ENCODE data around the gene CFAP45.
"Not testable (repeated sequence)": the region's sequence is repeated elsewhere in the genome, so short reads cannot be mapped to it uniquely, and the experiment has no call there.

CFAP45 gene

GRCh38 chr1:159900755-159901360 lies 893 bp upstream of the CFAP45 start:
- DNase-seq: no peak

GRCh38 chr1:159899634-159900033 lies 331 bp downstream of the CFAP45 start:
- not testable (repeated sequence) for DNase-seq

- no peak for DNase-seq
Measured at GRCh38 chr1:159898527-159898926, 1.4 kb downstream of the CFAP45 start.

GRCh38 chr1:159897962-159898361 lies 2.0 kb downstream of the CFAP45 start:
- no peak for DNase-seq

GRCh38 chr1:159896546-159896930 lies 3.4 kb downstream of the CFAP45 start:
- DNase-seq: no peak

- no peak for DNase-seq
Measured at GRCh38 chr1:159895836-159896545, 4.0 kb downstream of the CFAP45 start.

GRCh38 chr1:159895286-159895685 lies 4.7 kb downstream of the CFAP45 start:
- DNase-seq: no peak

GRCh38 chr1:159892944-159893343 lies 7.0 kb downstream of the CFAP45 start:
- no peak for DNase-seq

- DNase-seq: peak; percentile 78
Measured at GRCh38 chr1:159891275-159892157, 8.4 kb downstream of the CFAP45 start.

- no peak for DNase-seq
Measured at GRCh38 chr1:159890390-159890789, 9.6 kb downstream of the CFAP45 start.

GRCh38 chr1:159889821-159890252 lies 10.1 kb downstream of the CFAP45 start:
- no peak for DNase-seq

- no peak for DNase-seq
Measured at GRCh38 chr1:159889202-159889601, 10.8 kb downstream of the CFAP45 start.

- no peak for DNase-seq
Measured at GRCh38 chr1:159884296-159884695, 15.7 kb downstream of the CFAP45 start.

- no peak for DNase-seq
Measured at GRCh38 chr1:159883134-159883533, 16.8 kb downstream of the CFAP45 start.

GRCh38 chr1:159882527-159882862 lies 17.5 kb downstream of the CFAP45 start:
- DNase-seq: no peak

GRCh38 chr1:159881622-159882526 lies 18.1 kb downstream of the CFAP45 start:
- peak; percentile 96 for DNase-seq

GRCh38 chr1:159880430-159880829 lies 19.5 kb downstream of the CFAP45 start:
- DNase-seq: no peak

GRCh38 chr1:159879977-159880376 lies 20.0 kb downstream of the CFAP45 start:
- DNase-seq: no peak

- DNase-seq: no peak
Measured at GRCh38 chr1:159879136-159879535, 20.8 kb downstream of the CFAP45 start.

GRCh38 chr1:159877695-159878444 lies 22.1 kb downstream of the CFAP45 start:
- no peak for DNase-seq

- no peak for DNase-seq
Measured at GRCh38 chr1:159873530-159874143, 26.3 kb downstream of the CFAP45 start.

- no peak for DNase-seq
Measured at GRCh38 chr1:159872891-159873290, 27.1 kb downstream of the CFAP45 start.
